GM18870 (cell line): ENCODE results near the gene ASH1L.
"Not testable (repeated sequence)": the region's sequence is repeated elsewhere in the genome, so short reads cannot be mapped to it uniquely, and the experiment has no call there.

Experiments used
- ATAC-seq: cut with Tn5 transposase; IDR thresholded peaks from one replicate; pipeline ENCODE4 v1.9.1; 2021; ENCODE audit warnings: moderate library complexity; ENCODE audit not compliant: unreplicated experiment

The ASH1L gene

DNA sequence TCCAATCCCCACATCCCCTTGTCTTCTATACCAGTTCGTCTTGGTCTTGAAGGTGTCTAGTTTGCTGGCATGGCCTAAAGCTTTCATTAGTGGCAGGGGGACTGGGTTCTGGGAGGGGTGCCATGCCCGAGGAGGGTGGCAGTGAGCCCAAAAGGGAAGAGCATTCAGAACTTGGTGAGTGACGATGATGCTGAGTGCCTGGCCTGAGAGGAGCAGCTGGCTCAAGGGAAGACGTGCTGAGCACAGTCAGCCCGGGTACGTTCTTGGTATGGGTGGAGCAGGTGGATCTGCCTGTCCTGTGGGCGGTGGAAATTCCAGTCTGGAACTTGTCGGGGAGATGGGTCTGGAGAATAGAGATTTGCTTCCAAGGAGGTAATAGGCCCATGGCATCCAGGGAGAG, 249.3 kb downstream of the ASH1L start:
- no peak for ATAC-seq

DNA sequence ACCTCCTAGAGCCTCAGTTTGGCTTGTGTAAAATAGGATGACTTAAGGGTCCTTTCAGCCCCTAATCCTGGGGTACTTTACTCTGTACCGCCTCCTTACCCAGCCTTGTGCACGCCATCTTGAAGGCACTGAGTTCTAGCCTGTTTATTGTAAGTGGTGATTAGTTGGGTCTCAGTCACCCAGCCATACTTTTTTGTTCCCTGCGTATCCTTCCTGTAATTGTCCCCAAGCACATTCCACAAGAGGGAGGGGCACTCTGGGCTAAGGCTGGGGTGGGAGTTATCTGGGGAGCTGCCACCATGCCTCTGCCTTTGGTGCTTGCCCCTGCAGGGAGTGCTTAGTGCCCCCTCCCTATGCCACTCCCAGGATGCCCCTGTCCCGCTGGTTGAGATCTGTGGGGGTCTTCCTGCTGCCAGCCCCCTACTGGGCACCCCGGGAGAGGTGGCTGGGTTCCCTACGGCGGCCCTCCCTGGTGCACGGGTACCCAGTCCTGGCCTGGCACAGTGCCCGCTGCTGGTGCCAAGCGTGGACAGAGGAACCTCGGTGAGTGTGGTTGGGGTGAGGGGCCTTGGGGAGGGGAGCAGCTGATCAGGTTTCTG, 253.1 kb downstream of the ASH1L start:
- no peak for ATAC-seq

GRCh38 chr1:155308493-155309422, 253.8 kb downstream of the ASH1L start, which contains the start of gene FDPS:
TSS of gene FDPS (plus strand) at chr1:155308866. CDS start at chr1:155309790, 924 bp downstream.
- ATAC-seq, result peak; percentile 87

- no peak for ATAC-seq
Observed at GRCh38 chr1:155307247-155307740, 255.3 kb downstream of the ASH1L start.

DNA sequence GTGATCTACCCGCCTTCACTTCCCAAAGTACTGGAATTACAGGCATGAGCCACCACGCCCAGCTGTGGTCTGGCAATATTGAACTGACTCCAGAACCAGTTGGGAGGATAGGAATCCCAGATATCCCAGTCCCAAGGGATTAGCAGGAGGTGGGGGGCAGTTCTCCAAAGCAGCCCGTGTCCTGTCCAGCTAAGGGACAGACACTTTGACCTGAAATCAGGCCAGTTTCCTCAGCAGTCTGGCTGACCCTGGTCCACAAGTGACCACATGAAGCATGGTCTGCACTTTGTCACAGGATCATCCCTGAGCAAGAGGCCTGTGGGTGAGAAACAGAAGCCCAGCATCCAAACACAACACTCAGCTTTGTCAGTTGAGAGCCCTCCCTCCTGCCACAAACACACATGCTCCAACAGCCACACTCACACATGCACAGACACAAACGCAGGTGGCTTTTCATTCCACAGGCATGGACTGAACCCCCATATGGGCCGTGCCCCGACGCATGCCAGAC, 256.7 kb downstream of the ASH1L start:
- no peak for ATAC-seq

GRCh38 chr1:155304558-155305063, 258.0 kb downstream of the ASH1L start:
- no peak for ATAC-seq

DNA sequence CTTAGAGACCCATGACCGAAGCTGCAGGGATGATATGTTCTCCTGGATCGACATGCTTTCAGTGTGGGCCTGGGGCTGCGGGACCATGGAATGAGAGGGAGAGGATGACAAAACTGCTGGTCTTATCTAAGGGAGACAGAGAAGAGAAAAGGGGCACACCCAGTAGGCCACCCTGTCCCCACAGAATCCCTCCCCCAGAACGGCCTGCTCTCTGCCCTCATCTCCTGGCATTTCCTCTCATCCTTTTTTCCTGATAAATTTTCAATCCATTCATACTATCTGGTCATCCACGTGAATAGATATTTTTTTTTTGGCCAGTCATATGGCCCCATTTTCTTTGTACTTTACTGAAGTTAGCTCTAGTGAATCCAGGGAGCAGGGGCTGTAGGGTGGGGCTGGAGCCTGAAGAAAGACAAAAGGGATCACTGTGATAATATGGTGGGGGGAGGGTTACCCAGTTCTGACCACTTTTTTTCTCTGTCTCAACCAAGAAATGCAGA, 261.2 kb downstream of the ASH1L start, which contains the start of gene PKLR:
Gene PKLR, minus strand, starts transcription at position 97 of the 500 bp plus-strand sequence. Its CDS starts 43 bp downstream, at position 54.
- no peak for ATAC-seq

DNA sequence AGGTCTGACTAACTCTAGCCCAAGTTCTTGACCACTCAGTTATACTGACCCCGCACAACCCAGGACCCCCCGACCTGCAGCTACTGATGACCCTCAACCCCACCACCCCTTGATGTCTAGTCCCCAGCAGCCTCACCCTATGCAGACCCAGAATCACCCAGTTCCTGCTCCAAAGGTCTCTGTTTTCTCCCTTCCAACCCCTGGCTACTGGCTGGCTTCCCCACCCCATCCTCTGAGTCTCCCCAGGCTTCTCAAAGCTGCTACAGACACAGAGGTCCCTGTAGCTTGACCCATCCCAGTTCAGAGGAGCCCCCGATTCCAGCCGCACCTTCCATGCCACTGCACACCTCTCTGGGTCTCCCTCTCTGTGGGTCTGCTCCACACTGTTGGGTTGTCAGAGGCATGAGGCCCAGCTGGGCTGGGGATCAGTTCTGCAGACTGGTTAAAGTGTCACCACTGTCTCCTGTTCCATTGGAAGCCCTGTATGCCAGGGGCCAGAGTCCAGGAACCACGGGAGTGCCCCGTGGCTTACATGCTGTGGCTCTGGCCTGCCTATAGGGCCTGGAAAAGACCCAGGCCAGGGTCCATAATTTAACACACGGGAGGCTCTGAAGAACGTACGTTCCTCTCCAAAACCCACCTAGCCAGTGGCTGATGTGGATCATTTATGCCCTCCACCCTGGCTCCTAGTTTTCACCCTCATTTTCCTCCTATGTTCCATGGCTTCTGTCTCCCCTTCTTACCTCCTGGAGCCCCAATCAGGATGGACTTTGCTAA, 261.9 kb downstream of the ASH1L start:
- no peak for ATAC-seq

DNA sequence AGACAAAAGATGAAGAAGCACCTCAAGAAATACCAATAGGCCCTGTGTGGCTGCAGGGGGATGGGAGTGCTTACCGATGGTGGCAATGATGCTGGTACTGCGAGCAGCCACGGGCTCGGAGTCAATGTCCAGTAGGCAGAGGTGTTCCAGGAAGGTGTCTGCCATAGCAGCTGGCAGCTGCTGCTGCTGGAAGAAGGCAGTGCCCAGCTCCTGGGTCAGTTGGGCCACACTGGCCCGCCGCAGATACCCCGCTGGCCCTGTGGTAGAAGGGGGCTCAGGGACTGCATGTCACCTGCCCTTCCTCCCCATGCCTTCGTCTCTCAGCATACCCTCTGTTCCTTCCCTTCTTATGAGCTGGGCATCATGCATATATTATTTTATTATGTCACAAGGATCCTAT, 262.6 kb downstream of the ASH1L start:
- no peak for ATAC-seq

- no peak for ATAC-seq
Observed at GRCh38 chr1:155297384-155297783, 265.2 kb downstream of the ASH1L start.

- ATAC-seq, result no peak
Observed at GRCh38 chr1:155296661-155297060, 265.9 kb downstream of the ASH1L start.

DNA sequence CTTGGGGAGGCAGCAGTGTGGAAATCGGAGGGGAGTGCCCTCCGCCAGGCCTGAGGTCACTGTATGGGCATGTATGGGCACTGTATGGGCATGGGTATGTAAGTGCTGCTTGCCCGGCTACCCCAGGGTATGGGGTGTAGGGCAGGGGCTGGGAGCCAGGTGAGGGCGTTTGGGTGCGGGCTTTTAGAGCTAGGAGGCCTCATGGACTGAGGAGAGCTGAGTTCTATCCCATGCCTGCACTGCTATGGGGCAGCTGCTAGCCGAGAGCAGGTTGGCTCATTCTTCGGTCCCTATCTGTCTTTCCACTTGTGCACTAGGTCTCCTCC, 266.7 kb downstream of the ASH1L start:
- no peak for ATAC-seq

DNA sequence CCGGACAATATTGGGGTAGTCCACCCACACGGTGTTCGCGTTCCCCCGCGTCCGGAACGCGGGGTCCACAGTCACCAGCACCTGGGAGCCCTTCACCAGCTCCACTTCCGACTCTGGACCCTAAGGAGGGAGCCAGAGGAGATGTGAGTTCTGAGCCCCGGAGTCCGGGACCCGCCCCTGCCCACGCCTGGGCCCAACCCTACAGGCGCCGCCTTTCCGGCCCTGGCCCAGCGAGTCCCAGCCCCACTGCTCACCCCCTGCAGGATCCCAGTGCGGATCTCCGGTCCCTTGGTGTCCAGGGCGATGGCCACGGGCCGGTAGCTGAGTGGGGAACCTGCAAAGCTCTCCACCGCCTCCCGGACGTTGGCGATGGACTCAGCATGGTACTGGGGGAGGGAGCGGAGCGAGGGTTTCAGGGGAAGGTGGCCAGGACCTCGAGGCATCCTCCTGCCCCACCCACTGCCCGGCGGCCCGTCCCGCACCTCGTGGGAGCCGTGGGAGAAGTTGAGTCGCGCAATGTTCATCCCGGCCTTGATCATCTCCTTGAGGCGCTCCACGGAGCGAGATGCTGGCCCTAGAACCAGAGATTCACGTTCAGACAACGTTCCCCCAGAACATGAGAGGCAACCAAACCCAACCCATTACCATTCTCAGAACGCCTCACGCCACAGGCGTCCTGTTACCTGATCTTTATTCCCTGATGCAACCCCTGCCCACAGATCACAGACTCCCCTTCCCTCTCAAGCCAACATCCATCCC, 267.2 kb downstream of the ASH1L start:
- ATAC-seq, result no peak

GRCh38 chr1:155294520-155295182, 268.0 kb downstream of the ASH1L start:
- ATAC-seq, result no peak

DNA sequence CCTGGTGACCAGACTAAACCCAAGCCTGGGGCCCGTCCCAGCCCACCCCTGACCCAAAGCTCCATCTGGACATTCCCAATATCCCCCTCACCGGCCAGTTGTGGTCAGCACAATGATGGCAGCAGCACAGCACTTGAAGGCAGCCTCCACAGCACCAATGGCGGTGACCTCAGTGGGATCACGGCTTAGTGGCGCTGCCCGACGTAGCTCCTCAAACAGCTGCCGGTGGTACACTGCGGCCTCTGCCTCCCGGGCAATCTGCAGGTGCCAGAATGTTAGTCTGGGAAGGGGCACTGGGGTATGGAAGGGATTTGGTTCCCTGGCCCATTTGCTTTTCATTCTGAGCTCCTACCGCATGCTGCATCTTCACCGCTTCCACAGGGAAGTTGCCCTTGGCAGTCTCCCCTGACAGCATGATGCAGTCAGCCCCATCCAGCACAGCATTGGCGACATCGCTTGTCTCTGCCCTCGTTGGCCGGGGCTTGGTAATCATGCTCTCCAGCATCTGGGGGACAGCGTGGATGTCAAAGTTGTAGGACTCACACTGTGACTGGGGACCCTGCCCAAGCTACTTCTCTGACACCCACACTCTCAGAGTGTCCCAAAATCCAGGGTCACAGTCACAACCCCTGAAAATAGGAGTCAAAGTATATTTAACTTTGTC, 269.4 kb downstream of the ASH1L start:
- ATAC-seq, result no peak

- ATAC-seq, result not testable (repeated sequence)
Observed at GRCh38 chr1:155291006-155291405, 271.6 kb downstream of the ASH1L start.

- ATAC-seq, result no peak
Observed at GRCh38 chr1:155287987-155288543, 274.5 kb downstream of the ASH1L start.

GRCh38 chr1:155286544-155286943, 276.1 kb downstream of the ASH1L start:
- no peak for ATAC-seq

GRCh38 chr1:155285631-155286044, 277.0 kb downstream of the ASH1L start:
- ATAC-seq, result no peak
